Esophagus (tissue), 2 donors: ENCODE data around the gene TMEM131. TPM values are rescaled to one million over a fixed set of nuclear protein-coding genes. Genes with fewer than 3 reads are reported as not detected.
"Not testable (repeated sequence)": the region's sequence is repeated elsewhere in the genome, so short reads cannot be mapped to it uniquely, and the experiment has no call there.

Experiments used
- H3K27ac ChIP-seq, 2 donors: one replicate each; pipeline ENCODE4 v1.5.1; 2013; ENCODE audit warnings: low read depth in 2 of 2, mild to moderate bottlenecking in 2 of 2, inconsistent platforms in 1 of 2, low read length in 1 of 2, moderate library complexity in 1 of 2
- H3K27me3 ChIP-seq, 2 donors: one replicate each; pipeline ENCODE4 v1.6.1; 2013; ENCODE audit warnings: low read length in 2 of 2, control low read depth in 1 of 2, mild to moderate bottlenecking in 1 of 2; ENCODE audit not compliant: insufficient read depth in 2 of 2, control insufficient read depth in 1 of 2
- H3K36me3 ChIP-seq, 2 donors: one replicate each; pipeline ENCODE4 v1.6.1; 2013; ENCODE audit warnings: low read length in 1 of 2; ENCODE audit not compliant: control insufficient read depth in 2 of 2, insufficient read depth in 2 of 2
- H3K4me1 ChIP-seq, 2 donors: one replicate each; pipeline ENCODE4 v1.6.1; 2013; ENCODE audit warnings: low read length in 1 of 2; ENCODE audit not compliant: control insufficient read depth in 2 of 2, insufficient read depth in 2 of 2
- H3K4me3 ChIP-seq, 2 donors: one replicate each; pipeline ENCODE4 v1.5.1; 2013; ENCODE audit warnings: low read length in 2 of 2, mild to moderate bottlenecking in 2 of 2, low read depth in 1 of 2, moderate library complexity in 1 of 2
- H3K9me3 ChIP-seq, 2 donors: one replicate each; pipeline ENCODE4 v1.6.1; 2013; ENCODE audit warnings: mild to moderate bottlenecking in 2 of 2, low read depth in 1 of 2, low read length in 1 of 2, moderate library complexity in 1 of 2; ENCODE audit not compliant: control insufficient read depth in 2 of 2, insufficient read depth in 1 of 2
- WGBS, 2 donors: extraction: QIAGEN DNeasy Blood & Tissue Kit; methylation state at CpG; one replicate each; pipeline ENCODE4 v1.1.7; 2013; 5-methylcytosine and 5-hydroxymethylcytosine counted together
- polyA plus RNA-seq, 2 donors: library from polyadenylated mRNA; stranded (reverse); fragments of 200-250 nt; gene quantifications; one replicate each; pipeline ENCODE4 v1.2.3, GENCODE V29; 2013
- donor health status: healthy with polysubstance abuse.
- donor health status: Bipolar disorder and iron deficiency.

TMEM131 gene
- polyA plus RNA-seq, 2 donors: 9.3 to 9.9 TPM

DNA sequence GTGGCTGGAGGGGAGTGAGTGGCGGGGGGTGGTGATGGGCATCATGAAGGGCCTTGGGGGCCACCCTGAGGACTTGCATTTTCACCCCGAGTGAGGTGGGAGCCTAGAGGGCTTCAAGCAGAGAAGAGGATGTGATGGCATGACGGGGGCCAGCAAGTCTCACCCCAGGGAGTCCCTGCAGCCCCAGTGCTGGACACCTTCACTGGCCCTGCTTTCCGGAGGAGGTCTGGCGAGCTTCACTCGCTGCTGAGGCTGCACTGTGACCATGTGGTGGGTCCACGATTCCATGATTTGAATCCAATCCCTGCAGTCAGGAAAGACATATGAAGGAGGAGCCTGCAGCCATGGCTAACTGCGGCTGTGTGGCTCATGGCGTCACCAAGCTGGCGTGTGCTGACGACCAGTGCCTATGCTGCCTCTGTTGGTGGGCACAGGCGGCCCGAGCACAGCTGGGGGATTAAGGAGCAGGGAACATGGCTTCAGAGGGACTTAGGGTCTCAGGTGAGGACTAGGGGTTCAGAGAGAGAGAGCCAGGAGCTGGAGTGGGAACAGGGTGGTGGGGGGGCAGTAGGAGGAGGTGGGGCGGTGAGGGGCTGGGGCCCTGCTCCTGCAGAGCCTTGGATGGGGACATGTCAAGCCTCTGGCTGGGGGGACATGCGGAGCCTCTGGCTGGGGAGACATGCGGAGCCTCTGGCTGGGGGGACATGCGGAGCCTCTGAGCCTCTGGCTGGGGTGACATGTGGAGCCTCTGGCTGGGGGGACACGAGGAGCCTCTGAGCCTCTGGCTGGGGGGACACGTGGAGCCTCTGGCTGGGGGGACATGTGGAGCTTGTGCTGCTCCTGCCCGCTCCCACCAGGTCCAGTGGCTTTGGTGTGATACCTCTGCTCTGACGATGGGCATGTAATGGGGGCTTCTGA lies 278.8 kb downstream of the TMEM131 start:
- Histone ChIP-seq H3K27ac (no peak overlapping the region), H3K36me3 (no peaks in the 10 kb centered on the region), H3K4me1 (no peaks in the 10 kb centered on the region), H3K27me3 (no peaks in the 10 kb centered on the region), H3K4me3 (no peak overlapping the region), H3K9me3 (no peaks in the 10 kb centered on the region)
- WGBS, 2 donors: 76 to 78% methylated on average over 21 of the region's 21 CpGs

- H3K27ac ChIP-seq: no peak overlapping the region
- WGBS, 2 donors: 72 to 75% methylated on average over 8 to 9 of the region's 9 CpGs
- peak overlapping the region in 1 of 2 donors; percentile 3 for H3K4me3 ChIP-seq
- H3K4me1 ChIP-seq: no peaks in the 10 kb centered on the region
- no peaks in the 10 kb centered on the region for H3K36me3 ChIP-seq
- H3K9me3 ChIP-seq: no peaks in the 10 kb centered on the region
- no peaks in the 10 kb centered on the region for H3K27me3 ChIP-seq
Observed at GRCh38 chr2:97715951-97716694, 279.6 kb downstream of the TMEM131 start.

GRCh38 chr2:97714950-97715652 lies 280.6 kb downstream of the TMEM131 start:
- Histone ChIP-seq H3K27ac (no peak overlapping the region), H3K4me1 (no peaks in the 10 kb centered on the region), H3K4me3 (peak overlapping the region in 1 of 2 donors; percentile 22), H3K9me3 (no peaks in the 10 kb centered on the region), H3K36me3 (no peaks in the 10 kb centered on the region), H3K27me3 (no peaks in the 10 kb centered on the region)
- WGBS, 2 donors: 71 to 74% methylated on average over 13 of the region's 13 CpGs

- Histone ChIP-seq H3K27ac (peak overlapping the region; percentile 34 to 55), H3K27me3 (no peaks in the 10 kb centered on the region), H3K4me1 (no peaks in the 10 kb centered on the region), H3K4me3 (peak overlapping the region in 1 of 2 donors; percentile 22), H3K9me3 (no peaks in the 10 kb centered on the region), H3K36me3 (no peaks in the 10 kb centered on the region)
- WGBS, 2 donors: 67 to 68% methylated on average over 17 of the region's 17 CpGs
Observed at GRCh38 chr2:97714084-97714949, 281.4 kb downstream of the TMEM131 start.

DNA sequence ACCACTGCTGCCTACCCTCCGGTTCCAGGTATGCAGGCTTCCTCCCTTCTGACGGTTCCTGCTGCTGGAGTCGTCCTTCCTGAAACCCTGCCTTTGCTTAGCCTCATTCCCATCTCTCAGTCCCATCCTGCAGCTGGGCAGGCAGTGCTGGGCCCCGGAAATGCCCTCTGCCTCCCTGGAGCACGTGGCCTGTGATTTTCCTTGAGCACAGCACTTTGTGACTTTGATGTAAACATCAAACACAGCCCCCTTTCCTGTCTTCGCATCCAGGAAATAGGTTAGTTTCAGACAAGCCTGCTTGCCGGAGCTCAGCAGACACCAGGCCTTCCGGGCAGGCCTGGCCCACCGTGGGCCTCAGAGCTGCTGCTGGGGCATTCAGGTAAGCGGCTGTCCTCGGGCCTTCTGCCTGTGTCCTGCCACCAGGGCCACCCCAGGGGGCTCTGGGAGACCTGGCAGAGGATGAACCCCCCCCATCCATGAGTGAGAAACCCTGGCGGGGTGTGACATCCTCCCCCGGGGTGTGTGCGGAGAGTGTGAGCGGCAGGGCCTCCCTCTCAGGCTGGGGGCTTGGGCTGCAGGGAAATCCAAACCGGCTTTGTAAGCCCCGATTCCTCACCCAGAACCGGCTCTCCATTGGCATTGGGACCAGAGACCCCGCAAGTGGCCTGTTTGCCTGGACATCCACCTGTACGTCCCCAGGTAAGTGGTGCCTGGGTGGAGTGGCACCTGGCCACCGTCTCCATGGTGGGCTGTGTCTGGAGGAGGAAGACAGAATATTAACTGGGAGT lies 282.3 kb downstream of the TMEM131 start, which contains the start of gene ZAP70:
ZAP70 (plus strand) TSS at position 281 of the 788 bp plus-strand sequence. CDS start 10,461 bp downstream, outside the sequence.
- H3K4me3 ChIP-seq: peak within 1 kb of the TSS in 1 of 2 donors; percentile 22
- no peaks in the 10 kb centered on the region for H3K9me3 ChIP-seq
- H3K27ac ChIP-seq: peak within 1 kb of the TSS; percentile 34 to 55
- no peaks in the 10 kb centered on the region for H3K4me1 ChIP-seq
- no peaks in the 10 kb centered on the region for H3K27me3 ChIP-seq
- H3K36me3 ChIP-seq: no peaks in the 10 kb centered on the region
- WGBS, 2 donors: 72 to 74% methylated on average over 21 of the region's 21 CpGs

GRCh38 chr2:97712693-97713295 lies 283.0 kb downstream of the TMEM131 start:
- peak overlapping the region in 1 of 2 donors; percentile 8 for H3K27ac ChIP-seq
- H3K36me3 ChIP-seq: no peaks in the 10 kb centered on the region

GRCh38 chr2:97712175-97712574 lies 283.6 kb downstream of the TMEM131 start:
- not testable (repeated sequence) for H3K27ac ChIP-seq, H3K27me3 ChIP-seq, H3K9me3 ChIP-seq, H3K36me3 ChIP-seq, H3K4me3 ChIP-seq, H3K4me1 ChIP-seq
- WGBS, 2 donors: 66 to 83% methylated on average over 9 of the region's 9 CpGs

More at GRCh38 chr2:97712693-97713295, 283.0 kb downstream of the TMEM131 start:
- no peaks in the 10 kb centered on the region for H3K27me3 ChIP-seq
- no peaks in the 10 kb centered on the region for H3K4me1 ChIP-seq
- H3K9me3 ChIP-seq: no peaks in the 10 kb centered on the region
- H3K4me3 ChIP-seq: no peak overlapping the region
- WGBS, 2 donors: 68 to 80% methylated on average over 7 to 11 of the region's 11 CpGs

DNA sequence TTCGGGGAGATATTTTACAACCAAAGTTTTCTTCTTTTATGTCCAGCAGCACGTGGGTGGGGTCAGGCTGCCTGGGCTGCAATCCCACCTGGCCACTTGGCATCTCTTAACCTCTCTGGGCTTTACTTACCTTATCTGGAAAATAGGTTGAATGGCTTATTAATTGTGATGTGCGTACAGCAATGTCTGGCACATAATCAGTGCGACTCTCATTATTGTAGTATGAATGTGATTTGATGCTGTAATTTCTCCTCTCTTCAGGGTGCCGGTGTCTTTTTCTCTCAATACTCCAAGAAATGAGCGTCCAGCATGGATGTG lies 284.4 kb downstream of the TMEM131 start:
- no peaks in the 10 kb centered on the region for H3K36me3 ChIP-seq
- no peaks in the 10 kb centered on the region for H3K4me1 ChIP-seq
- WGBS, 2 donors: 84 to 88% methylated on average over 6 of the region's 6 CpGs
- no peak overlapping the region for H3K4me3 ChIP-seq
- H3K27me3 ChIP-seq: no peaks in the 10 kb centered on the region
- no peak overlapping the region for H3K27ac ChIP-seq
- no peaks in the 10 kb centered on the region for H3K9me3 ChIP-seq
